Spleen (tissue), 7 donors: ENCODE results near the gene PLK3.

Source experiments
- POLR2A ChIP-seq, 3 donors: fragments of 450-650 bp; IDR thresholded peaks; one replicate each; pipeline ENCODE4 v1.5.1; 2017; ENCODE audit warnings: antibody characterized with exemption in 3 of 3, mild to moderate bottlenecking in 1 of 3
- TF ChIP-seq, protein P1 (sequence below), 11 experiments: fragments of 200-600 bp in 7 of 11; fragments of 450-650 bp in 4 of 11; sonication (generic) in 4 of 11; IDR thresholded peaks in 8 of 11; conservative IDR thresholded peaks in 3 of 11; 1 replicate in 7 of 11; 2 replicates in 4 of 11; pipeline versions ENCODE4 v1.4.0 to v1.8.0; 2016 to 2021; ENCODE audit warnings: antibody characterized with exemption in 11 of 11, inconsistent platforms in 4 of 11, mild to moderate bottlenecking in 1 of 11
- donor health status: DM: no; HTN: no; CAD: no; lungs with moderate emphysema.
- donor health status: DM: no; HTN: no; CAD: no.
- donor health status: DM: no; HTN: no; CAD: no.

DNA sequence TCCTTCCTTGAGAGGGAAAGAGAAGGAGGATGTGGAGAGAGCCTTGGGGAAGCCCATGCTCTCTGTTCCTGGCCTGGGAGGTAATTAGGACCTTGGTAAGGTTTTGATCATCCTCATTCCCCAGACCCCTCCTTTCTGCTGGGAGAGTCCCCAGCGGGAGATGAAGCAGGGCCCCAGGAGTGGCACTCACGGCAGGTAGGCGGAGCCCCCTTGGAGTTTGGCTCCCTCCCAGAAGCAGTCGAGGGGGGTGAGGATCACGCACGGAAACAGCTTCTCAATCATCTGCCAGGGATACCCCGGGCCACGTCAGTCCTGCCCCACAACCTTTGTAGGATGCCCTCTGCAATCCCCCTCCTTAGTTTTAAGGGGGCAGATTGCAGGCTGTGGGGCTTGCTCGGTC, 31.3 kb downstream of the PLK3 start:
- TF ChIP-seq, protein P1, sequence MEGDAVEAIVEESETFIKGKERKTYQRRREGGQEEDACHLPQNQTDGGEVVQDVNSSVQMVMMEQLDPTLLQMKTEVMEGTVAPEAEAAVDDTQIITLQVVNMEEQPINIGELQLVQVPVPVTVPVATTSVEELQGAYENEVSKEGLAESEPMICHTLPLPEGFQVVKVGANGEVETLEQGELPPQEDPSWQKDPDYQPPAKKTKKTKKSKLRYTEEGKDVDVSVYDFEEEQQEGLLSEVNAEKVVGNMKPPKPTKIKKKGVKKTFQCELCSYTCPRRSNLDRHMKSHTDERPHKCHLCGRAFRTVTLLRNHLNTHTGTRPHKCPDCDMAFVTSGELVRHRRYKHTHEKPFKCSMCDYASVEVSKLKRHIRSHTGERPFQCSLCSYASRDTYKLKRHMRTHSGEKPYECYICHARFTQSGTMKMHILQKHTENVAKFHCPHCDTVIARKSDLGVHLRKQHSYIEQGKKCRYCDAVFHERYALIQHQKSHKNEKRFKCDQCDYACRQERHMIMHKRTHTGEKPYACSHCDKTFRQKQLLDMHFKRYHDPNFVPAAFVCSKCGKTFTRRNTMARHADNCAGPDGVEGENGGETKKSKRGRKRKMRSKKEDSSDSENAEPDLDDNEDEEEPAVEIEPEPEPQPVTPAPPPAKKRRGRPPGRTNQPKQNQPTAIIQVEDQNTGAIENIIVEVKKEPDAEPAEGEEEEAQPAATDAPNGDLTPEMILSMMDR (IDR thresholded peaks at IDR 0.05 in 8 of 11, conservative IDR thresholded peaks at IDR 0.05 in 3 of 11) = no peak
- TF ChIP-seq POLR2A (IDR thresholded peaks at IDR 0.05) = no peak
